EH (cell line): ENCODE measurements around the gene ITGA2.
"Not testable (repeated sequence)": the region's sequence is repeated elsewhere in the genome, so short reads cannot be mapped to it uniquely, and the experiment has no call there.

Experiments
- DNase-seq: peaks from one replicate; pipeline ENCODE4 v3.0.0-alpha.2; 2015; ENCODE audit warnings: low read depth

ITGA2 gene

GRCh38 chr5:53100606-53101005 lies 111.5 kb downstream of the ITGA2 start:
- no peak for DNase-seq

GRCh38 chr5:53105611-53106300 lies 116.6 kb downstream of the ITGA2 start:
- no peak for DNase-seq

DNA sequence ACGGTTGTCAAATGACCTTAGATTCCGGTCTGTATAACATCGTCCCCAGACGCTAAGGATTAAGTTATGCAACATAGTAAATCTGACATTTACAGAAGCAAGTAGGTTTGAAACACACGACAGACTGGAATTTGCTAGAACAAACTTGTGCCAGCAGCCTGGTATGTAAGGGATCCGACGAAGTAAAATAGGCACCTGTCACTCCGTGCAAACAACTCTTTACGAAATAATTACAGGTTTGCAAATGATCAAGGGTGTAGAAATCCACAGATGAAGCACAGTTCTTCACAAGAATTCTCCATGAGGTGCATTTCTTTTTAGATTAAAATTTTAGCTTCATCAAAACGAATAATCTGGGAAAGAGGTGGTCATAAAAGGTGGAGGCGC lies 119.9 kb downstream of the ITGA2 start:
- peak; percentile 37 for DNase-seq

DNA sequence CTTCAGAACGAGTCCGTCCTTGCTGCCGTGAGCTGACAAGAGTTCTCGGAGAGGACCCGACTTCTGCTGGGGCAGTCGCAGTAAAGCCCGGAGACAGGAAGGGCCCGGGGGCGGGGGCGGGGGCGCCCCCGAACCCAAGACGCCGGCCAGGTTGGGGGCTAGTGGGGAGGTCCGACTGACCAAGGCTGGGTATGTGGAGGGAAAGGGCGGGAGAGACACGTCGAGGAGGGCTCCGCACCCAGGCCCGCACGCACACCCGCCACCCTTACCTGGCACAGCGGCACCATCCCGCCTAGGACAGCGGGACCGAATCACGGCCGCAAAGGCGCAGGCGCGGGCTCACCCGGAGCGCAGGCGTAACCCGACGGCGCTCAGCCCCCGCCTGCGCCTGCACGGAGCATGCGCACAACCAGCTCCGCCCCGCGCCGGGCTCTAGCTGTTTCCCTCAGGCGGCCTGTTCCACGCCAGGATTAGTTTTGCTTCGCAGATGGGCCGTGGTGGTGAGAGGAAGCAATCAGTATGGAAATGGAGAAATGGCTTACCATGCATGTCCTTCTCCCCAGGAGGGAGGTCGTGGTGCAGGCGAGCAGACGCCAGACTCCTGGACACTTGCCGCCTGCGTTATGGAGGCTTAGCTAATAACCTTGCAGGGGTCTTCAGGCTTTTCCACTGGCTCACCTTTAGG lies 120.4 kb downstream of the ITGA2 start, which contains the start of gene MOCS2:
Gene MOCS2 (minus strand): TSS at position 315 of the 685 bp plus-strand sequence. CDS start 2,583 bp downstream, outside the sequence.
- DNase-seq = peak; percentile 92

DNA sequence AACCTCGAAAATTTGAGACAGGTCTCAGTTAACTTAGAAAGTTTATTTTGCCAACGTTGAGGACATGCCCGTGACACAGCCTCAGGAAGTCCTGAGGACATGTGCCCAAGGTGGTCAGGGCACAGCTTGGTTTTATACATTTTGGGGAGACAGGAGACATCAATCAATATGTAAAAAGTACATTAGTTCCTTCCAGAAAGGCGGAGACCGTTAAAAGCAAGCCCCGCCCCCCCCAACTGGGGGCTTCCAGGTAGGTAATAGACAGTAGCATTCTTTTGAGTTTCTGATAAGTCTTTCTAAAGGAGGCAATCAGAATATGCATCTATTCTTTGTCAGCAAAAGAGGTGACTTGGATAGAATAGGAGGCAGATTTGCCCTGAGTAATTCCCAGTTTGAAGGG lies 121.0 kb downstream of the ITGA2 start:
- DNase-seq = no peak

GRCh38 chr5:53111139-53111538 lies 122.0 kb downstream of the ITGA2 start:
- DNase-seq = no peak

GRCh38 chr5:53112307-53112706 lies 123.2 kb downstream of the ITGA2 start:
- not testable (repeated sequence) for DNase-seq

DNA sequence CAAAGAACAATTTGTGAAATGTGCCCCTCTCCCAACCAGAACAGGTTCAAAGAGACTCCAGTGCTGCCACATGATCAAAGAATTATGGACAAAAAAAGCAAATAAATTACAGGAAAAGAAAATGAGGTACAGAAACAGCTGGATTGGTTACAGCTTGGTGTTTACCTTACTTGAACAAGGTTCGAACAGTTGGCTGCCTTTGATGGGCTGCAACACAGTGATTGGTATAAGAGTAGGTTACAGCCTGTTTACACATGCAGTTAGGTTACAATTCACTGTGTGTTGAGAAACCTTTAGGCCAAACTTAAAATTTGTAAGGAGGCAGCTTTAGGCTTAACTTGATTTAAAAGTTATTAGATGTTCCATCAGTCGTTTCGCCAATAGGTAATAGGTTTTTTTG lies 123.8 kb downstream of the ITGA2 start:
- DNase-seq = no peak

DNA sequence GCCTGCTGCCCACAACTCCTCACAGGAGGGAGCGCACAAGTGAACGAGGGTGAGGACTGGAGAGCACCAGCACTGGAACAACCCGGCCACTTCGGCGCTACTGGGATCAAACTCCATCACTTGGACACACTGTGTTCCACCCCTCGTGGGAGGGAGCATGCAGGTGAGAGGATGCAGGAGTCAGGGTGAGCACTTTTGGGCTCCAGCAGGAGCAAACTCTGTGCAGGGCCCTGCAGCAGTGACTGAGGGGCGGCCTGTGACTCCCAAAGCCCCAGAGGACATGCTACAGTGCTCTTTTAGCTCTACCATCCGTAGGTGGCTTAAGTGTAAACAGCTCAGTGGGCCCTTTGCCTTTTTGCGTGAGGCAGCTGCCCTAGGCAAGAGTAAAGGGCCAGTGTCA lies 124.8 kb downstream of the ITGA2 start:
- DNase-seq = no peak

GRCh38 chr5:53114988-53115387 lies 125.8 kb downstream of the ITGA2 start:
- DNase-seq = peak; percentile 20

GRCh38 chr5:53116597-53116996 lies 127.4 kb downstream of the ITGA2 start:
- peak; percentile 20 for DNase-seq

GRCh38 chr5:53118879-53119278 lies 129.7 kb downstream of the ITGA2 start:
- DNase-seq = no peak

DNA sequence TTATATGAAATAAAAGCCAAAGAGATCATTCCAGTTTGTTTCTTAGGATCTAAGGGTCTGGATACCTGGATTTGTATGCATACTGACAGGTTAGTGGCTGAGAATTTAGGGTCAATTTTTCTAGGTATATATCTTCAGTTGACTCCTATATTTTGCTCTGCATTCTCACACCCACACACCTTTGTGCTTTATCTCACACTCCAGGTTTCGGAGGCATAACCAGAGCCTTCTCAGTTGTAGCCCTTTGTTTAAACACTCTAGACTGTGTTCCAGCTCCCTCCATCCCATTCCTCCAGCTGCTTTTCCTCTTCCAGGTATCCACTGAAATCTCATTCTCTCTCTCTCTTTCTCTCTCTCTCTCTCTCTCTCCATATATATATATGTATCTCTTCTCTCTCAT lies 131.0 kb downstream of the ITGA2 start:
- DNase-seq = no peak

- peak; percentile 23 for DNase-seq
These were observed 134.6 kb downstream of the ITGA2 start for GRCh38 chr5:53123702-53124101.

DNA sequence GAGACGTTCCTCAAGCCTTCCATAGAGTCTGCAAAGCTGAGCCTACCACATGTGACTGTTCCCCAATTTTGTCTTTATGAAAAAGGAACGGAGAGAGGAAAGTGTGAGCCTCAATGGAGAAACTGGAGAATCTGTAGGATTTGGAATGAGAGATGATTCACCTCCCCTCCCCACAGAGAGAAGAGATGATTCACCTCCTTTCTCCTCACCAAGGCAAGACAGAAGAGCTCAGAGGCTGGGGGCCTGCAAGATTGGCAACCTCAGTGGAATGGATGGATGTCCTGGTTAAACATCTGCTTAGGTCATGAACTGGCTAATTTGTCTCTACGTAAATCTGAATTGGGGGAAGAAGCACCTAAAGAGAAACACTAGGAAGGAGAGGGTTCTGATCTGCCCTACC lies 137.4 kb downstream of the ITGA2 start:
- peak; percentile 84 for DNase-seq

DNA sequence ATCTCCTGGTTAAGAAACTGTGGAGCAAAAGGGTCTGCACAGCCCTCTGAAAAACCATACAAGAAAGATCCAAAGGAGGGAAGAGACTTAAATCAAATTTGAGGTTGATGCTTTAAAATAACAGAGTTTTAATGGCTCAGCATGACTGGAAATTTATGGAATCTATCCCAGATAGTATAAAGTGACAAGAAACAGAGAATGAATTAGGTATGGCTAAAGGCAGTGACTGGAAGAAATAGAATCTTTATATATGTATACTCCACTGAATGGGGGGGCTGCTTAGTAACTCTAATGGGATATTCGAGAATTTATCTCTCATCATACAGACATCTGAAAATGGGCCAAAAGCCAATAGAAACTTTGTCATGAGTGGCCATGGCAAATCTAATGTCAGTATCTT lies 138.0 kb downstream of the ITGA2 start:
- peak; percentile 13 for DNase-seq

DNA sequence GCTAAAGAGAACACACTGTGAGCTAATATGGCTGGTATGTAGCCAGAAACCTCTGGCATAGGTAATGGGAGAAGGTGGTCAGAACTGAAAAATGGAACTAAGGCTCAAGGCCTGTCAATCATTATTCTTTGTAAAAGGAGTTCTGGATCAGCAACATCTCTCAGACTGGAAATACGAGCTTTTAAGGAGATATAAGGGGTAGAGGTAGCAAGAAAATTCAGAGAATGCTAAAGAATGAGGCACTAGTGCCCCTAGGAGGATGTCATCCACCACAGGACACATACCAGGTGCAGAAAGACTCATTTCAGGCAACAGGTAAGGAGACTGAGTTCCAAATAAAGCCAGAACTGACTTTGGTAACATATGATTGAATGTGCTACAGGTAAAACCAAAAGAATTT lies 139.3 kb downstream of the ITGA2 start:
- DNase-seq = no peak

GRCh38 chr5:53130266-53130665 lies 141.1 kb downstream of the ITGA2 start:
- peak; percentile 76 for DNase-seq

- no peak for DNase-seq
These were observed 143.9 kb downstream of the ITGA2 start for GRCh38 chr5:53133020-53133419.
